ENCODE data around the gene OSCAR.

The OSCAR gene

DNA sequence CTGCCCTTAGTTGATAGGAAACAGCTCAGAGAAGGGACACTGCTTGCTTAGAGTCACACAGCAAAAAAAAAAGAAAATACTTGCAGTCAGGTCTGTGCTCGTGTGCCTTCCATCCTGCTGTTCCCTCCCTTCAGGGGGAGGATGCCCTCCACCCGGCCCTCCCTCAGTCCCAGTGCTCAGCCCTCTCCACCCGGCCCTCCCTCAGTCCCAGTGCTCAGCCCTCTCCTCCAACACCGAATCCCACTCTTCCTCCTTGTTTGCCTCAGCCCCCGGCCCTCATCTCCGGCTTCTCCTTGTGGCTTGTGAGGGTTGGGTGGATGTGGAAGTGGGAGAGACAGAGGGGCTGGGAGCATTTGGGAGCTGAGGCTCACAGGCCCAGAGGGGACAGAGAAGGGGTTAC is 9.0 kb upstream of the OSCAR start:
- H3K4me3 ChIP-seq (replicated peaks in 1 of 2; ENCODE audit: low read depth in 2 of 2, low read length in 2 of 2): no peak overlapping the region
- TF ChIP-seq, protein P1, sequence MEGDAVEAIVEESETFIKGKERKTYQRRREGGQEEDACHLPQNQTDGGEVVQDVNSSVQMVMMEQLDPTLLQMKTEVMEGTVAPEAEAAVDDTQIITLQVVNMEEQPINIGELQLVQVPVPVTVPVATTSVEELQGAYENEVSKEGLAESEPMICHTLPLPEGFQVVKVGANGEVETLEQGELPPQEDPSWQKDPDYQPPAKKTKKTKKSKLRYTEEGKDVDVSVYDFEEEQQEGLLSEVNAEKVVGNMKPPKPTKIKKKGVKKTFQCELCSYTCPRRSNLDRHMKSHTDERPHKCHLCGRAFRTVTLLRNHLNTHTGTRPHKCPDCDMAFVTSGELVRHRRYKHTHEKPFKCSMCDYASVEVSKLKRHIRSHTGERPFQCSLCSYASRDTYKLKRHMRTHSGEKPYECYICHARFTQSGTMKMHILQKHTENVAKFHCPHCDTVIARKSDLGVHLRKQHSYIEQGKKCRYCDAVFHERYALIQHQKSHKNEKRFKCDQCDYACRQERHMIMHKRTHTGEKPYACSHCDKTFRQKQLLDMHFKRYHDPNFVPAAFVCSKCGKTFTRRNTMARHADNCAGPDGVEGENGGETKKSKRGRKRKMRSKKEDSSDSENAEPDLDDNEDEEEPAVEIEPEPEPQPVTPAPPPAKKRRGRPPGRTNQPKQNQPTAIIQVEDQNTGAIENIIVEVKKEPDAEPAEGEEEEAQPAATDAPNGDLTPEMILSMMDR (IDR thresholded peaks at IDR 0.05; ENCODE audit: low read depth, low read length): no peak
- no peak for DNase-seq (ENCODE audit: low read depth in 2 of 2)

DNA sequence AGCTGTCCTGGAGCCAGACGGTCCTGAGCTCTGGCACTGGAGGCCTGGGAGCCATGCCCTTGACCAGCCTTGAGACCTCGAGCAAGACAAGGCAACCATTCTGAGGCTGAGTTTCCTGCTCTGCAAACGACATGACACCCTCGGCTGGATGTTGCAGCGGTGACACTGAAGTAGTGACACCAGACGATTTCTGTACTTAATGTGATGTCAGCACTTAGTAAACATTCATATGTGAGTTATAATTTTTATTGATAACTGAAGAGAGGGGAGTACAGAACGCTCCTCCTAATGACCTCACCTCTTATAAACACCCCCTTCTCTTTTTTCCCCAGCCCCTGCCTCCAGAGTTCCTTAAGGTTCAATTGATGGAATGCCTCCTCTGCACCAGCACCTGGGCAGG is 7.9 kb upstream of the OSCAR start:
- DNase-seq (ENCODE audit: low read depth in 2 of 2): no peak
- TF ChIP-seq, protein P1 (IDR thresholded peaks at IDR 0.05; ENCODE audit: low read depth, low read length): no peak
- no peak overlapping the region for H3K4me3 ChIP-seq (replicated peaks in 1 of 2; ENCODE audit: low read depth in 2 of 2, low read length in 2 of 2)

DNA sequence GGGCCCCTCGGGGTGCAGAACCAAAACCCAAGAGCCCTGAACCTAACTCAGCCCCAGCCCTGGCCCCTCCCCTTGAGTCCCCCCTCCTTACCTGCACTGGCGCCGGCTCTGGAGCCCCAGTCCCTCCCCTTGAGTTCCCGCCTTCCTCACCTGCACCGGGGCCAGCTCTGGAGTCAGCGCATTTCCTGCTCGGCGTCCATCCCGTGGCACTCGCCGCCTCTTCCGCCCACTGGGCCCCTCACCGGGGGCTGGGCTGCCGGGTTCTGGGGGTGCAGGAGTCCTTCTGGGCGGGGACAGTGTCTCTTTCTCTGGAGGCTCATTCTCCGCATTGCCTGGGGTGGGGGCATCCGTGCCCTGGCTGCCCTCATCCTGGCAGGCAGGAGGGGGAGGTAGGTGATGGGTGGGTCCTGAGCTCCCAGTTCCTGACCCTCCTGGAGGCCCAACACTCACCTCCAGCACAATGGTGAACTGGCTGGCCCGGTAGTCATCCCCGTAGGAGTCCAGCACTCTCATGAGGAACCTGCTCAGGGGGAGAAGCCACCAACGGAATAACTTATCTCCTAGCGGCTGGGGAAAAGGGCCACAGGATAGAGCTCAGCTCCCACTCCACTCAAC is 7.4 kb upstream of the OSCAR start:
- TF ChIP-seq, protein P1 (IDR thresholded peaks at IDR 0.05; ENCODE audit: low read depth, low read length): no peak
- no peak overlapping the region for H3K4me3 ChIP-seq (replicated peaks in 1 of 2; ENCODE audit: low read depth in 2 of 2, low read length in 2 of 2)

DNA sequence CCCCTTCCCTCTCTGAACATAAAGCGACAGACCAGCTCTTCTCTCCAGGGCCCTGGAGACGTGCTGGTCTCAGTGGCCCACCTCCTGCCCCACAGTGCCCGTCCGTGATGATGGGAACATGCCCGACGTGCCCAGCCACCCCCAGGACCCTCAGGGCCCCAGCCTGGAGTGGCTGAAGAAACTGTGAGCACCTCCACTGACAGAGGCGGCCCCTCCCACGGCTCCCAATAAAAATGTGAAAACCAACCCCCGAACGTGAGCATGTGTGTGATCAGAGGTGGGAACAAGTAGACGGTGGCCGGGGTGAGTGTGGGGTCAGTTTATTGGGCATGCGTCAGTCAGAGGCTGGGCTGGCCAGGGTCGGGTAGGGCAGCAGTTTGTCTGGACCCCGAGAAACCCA is 6.1 kb upstream of the OSCAR start:
- TF ChIP-seq, protein P1 (IDR thresholded peaks at IDR 0.05; ENCODE audit: low read depth, low read length): no peak
- no peak for DNase-seq (ENCODE audit: low read depth in 2 of 2)
- no peak overlapping the region for H3K4me3 ChIP-seq (replicated peaks in 1 of 2; ENCODE audit: low read depth in 2 of 2, low read length in 2 of 2)

More for the DNA sequence above, 7.4 kb upstream of the OSCAR start:
- no peak for DNase-seq (ENCODE audit: low read depth in 2 of 2)

DNA sequence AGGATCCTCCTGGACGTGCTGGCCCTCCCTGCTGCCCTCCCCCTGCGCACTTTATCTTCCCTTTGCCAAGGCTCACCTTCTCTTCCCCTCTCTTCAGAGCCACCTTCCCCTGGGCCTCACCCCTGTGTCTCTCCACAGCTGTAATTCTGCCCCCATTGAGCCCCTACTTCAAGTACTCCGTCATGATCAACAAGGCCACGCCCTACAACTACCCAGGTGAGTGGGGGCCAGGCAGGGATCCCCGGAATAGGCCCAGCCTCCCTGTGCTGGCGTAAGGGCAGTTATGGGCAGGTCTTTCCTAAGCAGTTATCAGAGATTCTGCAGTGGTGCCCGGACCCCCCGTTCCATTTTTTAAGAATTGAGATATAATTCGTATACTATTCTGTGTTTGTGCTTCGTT is 5.2 kb upstream of the OSCAR start:
- no peak for DNase-seq (ENCODE audit: low read depth in 2 of 2)
- TF ChIP-seq, protein P1 (IDR thresholded peaks at IDR 0.05; ENCODE audit: low read depth, low read length): no peak
- no peak overlapping the region for H3K4me3 ChIP-seq (replicated peaks in 1 of 2; ENCODE audit: low read depth in 2 of 2, low read length in 2 of 2)

DNA sequence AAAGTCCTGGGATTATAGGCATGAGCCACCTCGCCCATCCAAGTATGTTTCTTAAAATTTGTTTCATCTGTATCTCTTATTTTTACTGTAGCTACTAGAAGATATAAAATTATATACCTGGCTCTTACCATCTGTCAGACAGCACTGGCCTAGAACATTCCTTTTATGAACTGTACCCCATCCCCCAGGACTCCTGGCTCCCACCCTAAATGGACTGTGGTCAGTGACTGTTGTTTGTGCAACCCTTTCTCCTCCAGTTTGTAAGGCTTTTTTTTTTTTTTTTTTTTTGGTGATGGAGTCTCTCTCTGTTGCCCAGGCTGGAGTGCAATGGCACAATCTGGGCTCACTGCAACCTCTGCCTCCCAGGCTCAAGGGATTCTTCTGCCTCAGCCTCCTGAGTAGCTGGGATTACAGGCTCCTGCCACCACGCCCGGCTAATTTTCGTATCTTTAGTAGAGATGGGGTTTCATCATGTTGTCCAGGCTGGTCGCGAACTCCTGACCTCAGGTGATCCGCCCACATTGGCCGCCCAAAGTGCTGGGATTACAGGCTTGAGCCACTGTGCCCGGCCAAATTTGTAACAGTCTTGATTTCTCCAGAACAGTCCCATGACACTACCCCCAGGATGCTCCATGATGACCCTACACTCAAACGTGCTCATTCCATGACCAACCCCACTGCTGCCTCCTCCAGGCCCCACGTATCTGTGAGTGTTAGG is 4.6 kb upstream of the OSCAR start:
- H3K4me3 ChIP-seq (replicated peaks in 1 of 2; ENCODE audit: low read depth in 2 of 2, low read length in 2 of 2): no peak overlapping the region
- DNase-seq (ENCODE audit: low read depth in 2 of 2): no peak
- TF ChIP-seq, protein P1 (IDR thresholded peaks at IDR 0.05; ENCODE audit: low read depth, low read length): no peak

Measured in cardiac fibroblast (primary cell).